GM12878 (cell line): ENCODE measurements around the gene RALGAPA2. TPM values are rescaled to one million over a fixed set of nuclear protein-coding genes. Genes with fewer than 3 reads are reported as not detected.

ENCODE experiments used
- ATF3 ChIP-seq: IDR thresholded peaks from 2 replicates; pipeline ENCODE4 v1.6.1; 2011; ENCODE audit warnings: low read depth, mild to moderate bottlenecking, low read length, moderate library complexity, borderline replicate concordance; ENCODE audit errors: extremely low read depth
- BRCA1 ChIP-seq: IDR thresholded peaks from 2 replicates; pipeline ENCODE4 v1.6.1; 2011; ENCODE audit warnings: low read depth, low read length, improper control_type of control experiment
- CBFB ChIP-seq: IDR thresholded peaks from 2 replicates; pipeline ENCODE4 v1.6.1; 2016; ENCODE audit warnings: antibody characterized with exemption, low read depth
- CBX5 ChIP-seq: sonication (generic); IDR thresholded peaks from 2 replicates; pipeline ENCODE4 v1.6.1; 2016; ENCODE audit warnings: low read depth, moderate library complexity, mild to moderate bottlenecking, inconsistent platforms
- CHD4 ChIP-seq: fragments of 200-600 bp; sonication (generic); IDR thresholded peaks from 2 replicates; pipeline ENCODE4 v1.6.1; 2016; ENCODE audit warnings: mild to moderate bottlenecking
- E4F1 ChIP-seq: fragments of 450-650 bp; IDR thresholded peaks from 2 replicates; pipeline ENCODE4 v1.6.1; 2018; ENCODE audit warnings: borderline replicate concordance, mild to moderate bottlenecking; ENCODE audit not compliant: partially characterized antibody
- HDAC2 ChIP-seq: fragments of 200-600 bp; sonication (generic); IDR thresholded peaks from 2 replicates; pipeline ENCODE4 v1.6.1; 2017
- IKZF1 ChIP-seq: fragments of 450-650 bp; conservative IDR thresholded peaks from 2 replicates; pipeline ENCODE4 v1.6.1; 2017; ENCODE audit warnings: antibody characterized with exemption, mild to moderate bottlenecking
- KDM1A ChIP-seq: fragments of 200-600 bp; sonication (generic); IDR thresholded peaks from 2 replicates; pipeline ENCODE4 v1.6.1; 2016; ENCODE audit warnings: borderline replicate concordance
- PAX5 ChIP-seq: IDR thresholded peaks from 2 replicates; pipeline ENCODE4 v1.6.1; 2011; ENCODE audit warnings: low read depth, low read length, borderline replicate concordance
- RELB ChIP-seq: fragments of 450-650 bp; IDR thresholded peaks from 2 replicates; pipeline ENCODE4 v1.6.1; 2017; ENCODE audit warnings: low read depth, mild to moderate bottlenecking, moderate library complexity
- SMAD1 ChIP-seq: fragments of 450-650 bp; IDR thresholded peaks from 2 replicates; pipeline ENCODE4 v1.6.1; 2018; ENCODE audit warnings: mild to moderate bottlenecking, low read depth; ENCODE audit not compliant: partially characterized antibody
- TBL1XR1 ChIP-seq: IDR thresholded peaks from 2 replicates; pipeline ENCODE4 v1.6.1; 2012; ENCODE audit warnings: low read depth, low read length, improper control_type of control experiment
- USF2 ChIP-seq: IDR thresholded peaks from 2 replicates; pipeline ENCODE4 v1.6.1; 2011; ENCODE audit warnings: low read depth, low read length, improper control_type of control experiment, borderline replicate concordance
- ZBTB4 ChIP-seq: fragments of 450-650 bp; formaldehyde crosslinking; IDR thresholded peaks from 2 replicates; pipeline ENCODE4 v1.4.0; 2022; ENCODE audit warnings: mild to moderate bottlenecking, moderate library complexity
- ZNF274 ChIP-seq: IDR thresholded peaks from one replicate; pipeline ENCODE4 v1.8.0; 2011; ENCODE audit not compliant: insufficient read length, insufficient read depth
- ZNF687 ChIP-seq: fragments of 450-650 bp; IDR thresholded peaks from 2 replicates; pipeline ENCODE4 v1.6.1; 2017; ENCODE audit warnings: mild to moderate bottlenecking, moderate library complexity
- polyA plus RNA-seq, 11 experiments: library from polyadenylated mRNA; depleted of rRNA in 4 of 11; unstranded in 6 of 11; stranded (reverse) in 5 of 11; fragments of >200 nt; fragmentation: Nextera tagmentation in 4 of 11; fragmentation: Illumina TruSeq in 1 of 11; extraction: Ambion mirVana in 4 of 11; extraction: Trizol in 1 of 11; gene quantifications; 1 replicate in 1 of 11; 2 replicates in 10 of 11; pipeline versions ENCODE4 v1.2.1 to v1.2.3, GENCODE V29; 2011 to 2016; ENCODE audit warnings: inconsistent platforms in 2 of 11, missing spikeins in 2 of 11, low read depth in 1 of 11
- total RNA-seq, 4 experiments: library from RNA; depleted of rRNA in 3 of 4; stranded (reverse); fragments of >200 nt in 3 of 4; fragmentation: Illumina TruSeq in 1 of 4; extraction: Trizol in 1 of 4; gene quantifications; 2 replicates each; pipeline versions ENCODE4 v1.2.1 to v1.2.3, GENCODE V29; 2013 to 2021

Gene RALGAPA2
- total and polyA plus RNA-seq, 10 of the 15 experiments (the other 5 are each of a cell fraction or from before 2014, with no cell fraction given) = 2.9 to 29.4 (median 19.6) TPM

- TF ChIP-seq USF2 = peak; percentile 82
- TF ChIP-seq KDM1A = no peak
- peak; percentile 95 for TF ChIP-seq ZNF687
- peak; percentile 66; the same call in 1 of the 2 replicates for TF ChIP-seq ZBTB4
- no peak for TF ChIP-seq HDAC2
- TF ChIP-seq TBL1XR1 = no peak
- no peak for TF ChIP-seq E4F1
- TF ChIP-seq CBX5 = peak; percentile 78; the same call in 1 of the 2 replicates
- no peak for TF ChIP-seq ZNF274
- no peak for TF ChIP-seq BRCA1
- TF ChIP-seq CHD4 = no peak
- TF ChIP-seq RELB = peak; percentile 86
- peak; percentile 48; the same call in 1 of the 2 replicates for TF ChIP-seq ATF3
- peak; percentile 99 for TF ChIP-seq PAX5
- peak; percentile 58; the same call in 1 of the 2 replicates for TF ChIP-seq IKZF1
- 0 out of 2 replicates have a peak, but pooled peaks have one; percentile 26 for TF ChIP-seq CBFB
- no peak for TF ChIP-seq SMAD1
Observed at GRCh38 chr20:20603339-20603990, 109.0 kb downstream of the RALGAPA2 start (continued).
